Lower leg skin (tissue), 3 donors: ENCODE data around the gene MSRB3.
"Not testable (repeated sequence)": the region's sequence is repeated elsewhere in the genome, so short reads cannot be mapped to it uniquely, and the experiment has no call there.

ENCODE experiments used
- CTCF ChIP-seq, 3 donors: fragments of 450-650 bp; IDR thresholded peaks; one replicate each; pipeline ENCODE4 v1.5.1; 2016; ENCODE audit warnings: antibody characterized with exemption in 3 of 3, mild to moderate bottlenecking in 3 of 3, moderate library complexity in 2 of 3
- POLR2A ChIP-seq, 2 donors: fragments of 450-650 bp; IDR thresholded peaks; one replicate each; pipeline ENCODE4 v1.6.1; 2016 to 2017; ENCODE audit warnings: antibody characterized with exemption in 2 of 2, mild to moderate bottlenecking in 1 of 2, moderate library complexity in 1 of 2

GRCh38 chr12:65483891-65484516 lies 205.5 kb downstream of the MSRB3 start:
- not testable (repeated sequence) for TF ChIP-seq CTCF, POLR2A (IDR thresholded peaks at IDR 0.05)
